DOHH2 (cell line): ENCODE data around the gene TTLL9.

Experiments
- H3F3A ChIP-seq: fragments of 200-600 bp; sonication (generic), shearing (Covaris generic); 2 replicates; pipeline ENCODE4 v1.6.0; 2016; ENCODE audit warnings: antibody characterized with exemption, mild to moderate bottlenecking; ENCODE audit not compliant: control insufficient read depth, insufficient read depth
- H3K27ac ChIP-seq: fragments of 200-600 bp; sonication (generic); 2 replicates; pipeline ENCODE4 v1.5.1; 2014; ENCODE audit warnings: low read depth, mild to moderate bottlenecking, low read length, moderate library complexity
- H3K27me3 ChIP-seq: fragments of 200-600 bp; sonication (generic); 2 replicates; pipeline ENCODE4 v1.6.1; 2014; ENCODE audit warnings: mild to moderate bottlenecking, low read length, mixed read lengths; ENCODE audit not compliant: control insufficient read depth
- H3K36me3 ChIP-seq: fragments of 200-600 bp; sonication (generic); 2 replicates; pipeline ENCODE4 v1.6.1; 2014; ENCODE audit warnings: mild to moderate bottlenecking, low read length, moderate library complexity, mixed read lengths; ENCODE audit not compliant: control insufficient read depth
- H3K4me1 ChIP-seq: fragments of 200-600 bp; sonication (generic); 2 replicates; pipeline ENCODE4 v1.6.1; 2014; ENCODE audit warnings: mild to moderate bottlenecking, low read length, mixed read lengths; ENCODE audit not compliant: control insufficient read depth
- H3K4me2 ChIP-seq: fragments of 200-600 bp; sonication (generic); 2 replicates; pipeline ENCODE4 v1.6.0; 2014; ENCODE audit warnings: mild to moderate bottlenecking, low read length, moderate library complexity
- H3K4me3 ChIP-seq: fragments of 200-600 bp; sonication (generic); 2 replicates; pipeline ENCODE4 v1.5.1; 2014; ENCODE audit warnings: mild to moderate bottlenecking, low read length, mixed read lengths
- H3K79me2 ChIP-seq: fragments of 200-600 bp; sonication (generic); 2 replicates; pipeline ENCODE4 v1.6.1; 2014; ENCODE audit warnings: mild to moderate bottlenecking, low read length, mixed read lengths; ENCODE audit not compliant: control insufficient read depth
- H3K9me2 ChIP-seq: fragments of 200-600 bp; sonication (generic); replicated peaks from 2 replicates; pipeline ENCODE4 v1.6.1; 2014; ENCODE audit warnings: mild to moderate bottlenecking, low read length, mixed read lengths; ENCODE audit not compliant: control insufficient read depth
- H3K9me3 ChIP-seq: fragments of 200-600 bp; sonication (generic); 2 replicates; pipeline ENCODE4 v1.6.1; 2014; ENCODE audit warnings: antibody characterized with exemption, low read length, mixed read lengths; ENCODE audit not compliant: control insufficient read depth, insufficient read depth
- H4K20me1 ChIP-seq: fragments of 200-600 bp; sonication (generic); 2 replicates; pipeline ENCODE4 v1.6.0; 2014; ENCODE audit warnings: low read depth, mild to moderate bottlenecking, antibody characterized with exemption, low read length, moderate library complexity; ENCODE audit not compliant: control insufficient read depth, insufficient read depth
- CTCF ChIP-seq: fragments of 200-600 bp; sonication (generic); IDR thresholded peaks from one replicate; pipeline ENCODE4 v1.5.1; 2014; ENCODE audit warnings: antibody characterized with exemption, mild to moderate bottlenecking, low read depth, low read length; ENCODE audit not compliant: poor library complexity, severe bottlenecking
- EZH2phosphoT487 ChIP-seq: fragments of 200-600 bp; sonication (generic); IDR thresholded peaks from 2 replicates; pipeline ENCODE4 v1.6.1; 2017; ENCODE audit warnings: borderline replicate concordance, mild to moderate bottlenecking, antibody characterized with exemption, low read length, moderate library complexity, mixed read lengths

Gene TTLL9

GRCh38 chr20:31838646-31839292 lies 31.7 kb upstream of the TTLL9 start:
- H3K4me2 ChIP-seq = no peak overlapping the region
- H4K20me1 ChIP-seq = no peaks in the 10 kb centered on the region
- H3K4me3 ChIP-seq = no peak overlapping the region
- no peaks in the 10 kb centered on the region for H3K79me2 ChIP-seq
- TF ChIP-seq EZH2phosphoT487 (no peak), CTCF (no peak)
- H3K36me3 ChIP-seq = no peaks in the 10 kb centered on the region
- H3K27me3 ChIP-seq = peaks cover 15% of the 10 kb centered on the region
- H3F3A ChIP-seq = no peaks in the 10 kb centered on the region
- H3K4me1 ChIP-seq = peaks cover 6% of the 10 kb centered on the region; the same call in 1 of the 2 replicates
- H3K9me3 ChIP-seq = no peaks in the 10 kb centered on the region
- no peak overlapping the region for H3K27ac ChIP-seq
- H3K9me2 ChIP-seq = no peaks in the 10 kb centered on the region

GRCh38 chr20:31839782-31840487 lies 30.5 kb upstream of the TTLL9 start:
- Histone ChIP-seq H3K79me2 (no peaks in the 10 kb centered on the region), H3K4me3 (no peak overlapping the region), H3K27me3 (peaks cover 15% of the 10 kb centered on the region), H3F3A (no peaks in the 10 kb centered on the region), H4K20me1 (no peaks in the 10 kb centered on the region), H3K4me1 (peaks cover 6% of the 10 kb centered on the region; the same call in 1 of the 2 replicates), H3K27ac (no peak overlapping the region), H3K9me3 (no peaks in the 10 kb centered on the region), H3K4me2 (no peak overlapping the region), H3K9me2 (no peaks in the 10 kb centered on the region), H3K36me3 (no peaks in the 10 kb centered on the region)
- no peak for TF ChIP-seq EZH2phosphoT487
- no peak for TF ChIP-seq CTCF

- no peaks in the 10 kb centered on the region for H4K20me1 ChIP-seq
- peaks cover 15% of the 10 kb centered on the region for H3K27me3 ChIP-seq
- no peaks in the 10 kb centered on the region for H3K9me2 ChIP-seq
- no peaks in the 10 kb centered on the region for H3K36me3 ChIP-seq
- H3K4me2 ChIP-seq = no peak overlapping the region
- H3K27ac ChIP-seq = no peak overlapping the region
- H3K79me2 ChIP-seq = no peaks in the 10 kb centered on the region
- H3K4me1 ChIP-seq = peaks cover 6% of the 10 kb centered on the region; the same call in 1 of the 2 replicates
- H3K9me3 ChIP-seq = no peaks in the 10 kb centered on the region
- H3F3A ChIP-seq = no peaks in the 10 kb centered on the region
- TF ChIP-seq CTCF (no peak), EZH2phosphoT487 (no peak)
- no peak overlapping the region for H3K4me3 ChIP-seq
Measured at GRCh38 chr20:31840906-31841816, 29.3 kb upstream of the TTLL9 start.
